Measurements from ENCODE around the gene OAT.
A peak's percentile ranks its signal among the peaks of the same experiment; 100 is the strongest.

Gene OAT

DNA sequence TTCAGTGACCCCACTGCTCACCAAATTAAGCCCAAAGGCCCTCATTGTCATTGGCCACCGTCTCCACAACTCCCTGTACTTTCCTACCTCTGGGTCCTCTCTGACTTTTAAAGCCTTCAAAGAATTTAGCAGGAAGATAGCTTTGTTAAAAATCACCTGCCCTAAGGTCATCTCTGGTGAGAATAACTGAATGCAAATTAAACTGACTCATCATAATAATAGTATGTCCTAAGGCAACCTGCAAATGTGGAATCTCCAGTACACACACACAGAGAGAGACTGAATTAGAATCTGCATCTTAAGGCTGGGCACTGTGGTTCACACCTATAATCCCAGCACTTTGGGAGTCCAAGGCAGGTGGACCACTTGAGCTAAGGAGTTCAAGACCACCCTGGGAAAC lies 24.1 kb downstream of the OAT start:
- DNase-seq, result no peak

DNA sequence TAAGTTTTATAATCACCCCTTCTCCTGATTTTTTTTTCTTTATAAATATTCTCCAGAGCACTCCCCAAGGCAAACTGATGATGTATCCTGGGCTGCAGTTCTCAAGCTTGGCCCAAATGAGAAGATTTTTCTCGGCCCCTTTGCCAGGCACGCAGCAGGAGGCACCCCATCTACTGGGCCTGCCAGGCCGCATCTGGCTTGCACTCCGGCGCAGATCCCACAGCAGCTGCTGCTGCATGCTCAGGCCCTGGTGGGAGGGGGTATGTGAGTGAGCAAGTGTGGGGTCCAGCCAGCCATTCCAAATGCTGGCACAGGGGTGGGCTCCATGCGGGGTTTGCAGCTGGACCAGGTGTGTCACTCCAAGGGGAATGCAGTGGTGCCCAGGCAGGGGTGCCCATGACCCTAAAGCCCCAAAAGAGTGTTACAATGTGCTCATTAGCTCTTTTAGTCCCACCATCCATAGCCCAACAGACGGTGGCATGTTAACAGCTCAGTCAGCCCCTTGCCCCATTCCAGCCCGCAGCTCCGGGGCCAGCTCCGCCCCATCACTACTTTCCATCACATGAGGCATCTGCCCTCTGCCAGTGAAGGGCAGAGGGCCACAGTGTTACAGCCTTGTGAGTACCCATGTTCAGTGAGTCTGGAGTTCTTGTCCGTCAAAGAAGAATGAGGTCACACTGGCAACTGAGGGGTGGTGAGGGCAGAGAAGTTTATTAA lies 25.9 kb downstream of the OAT start:
- DNase-seq, result no peak

DNA sequence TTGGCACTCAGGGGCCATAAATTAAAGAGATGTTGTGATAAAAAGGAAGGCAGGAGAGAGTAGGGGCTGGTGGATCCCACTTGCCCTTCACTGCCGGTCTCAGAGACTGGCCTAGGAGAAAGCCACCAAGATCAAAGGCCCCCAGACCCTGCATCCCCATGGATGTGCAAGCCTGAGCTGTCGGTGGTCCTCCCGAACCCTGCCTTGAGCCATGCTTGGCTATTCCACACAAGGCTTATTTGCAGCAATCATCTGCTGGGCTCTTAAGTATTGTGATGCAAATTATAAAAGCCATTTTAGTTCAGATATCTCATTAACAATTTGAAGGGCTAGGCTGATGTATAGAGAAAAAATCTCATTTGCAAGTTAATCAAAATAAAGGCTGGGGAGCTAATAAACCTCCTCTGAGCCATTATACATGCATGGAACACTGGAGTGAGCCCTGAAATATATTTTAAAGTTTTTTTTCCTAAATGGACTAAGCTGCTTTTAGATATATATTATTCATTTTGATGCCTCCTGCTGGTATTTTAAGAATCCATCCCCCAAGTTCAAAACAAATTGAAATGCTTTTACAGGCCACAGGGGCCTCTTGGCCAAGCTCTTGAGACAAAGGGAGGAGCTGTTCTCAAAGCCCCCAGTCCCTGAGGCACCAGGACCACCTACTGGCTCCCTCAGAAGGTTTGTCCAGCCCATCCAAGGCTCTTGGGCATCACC lies 28.1 kb downstream of the OAT start:
- no peak for DNase-seq

DNA sequence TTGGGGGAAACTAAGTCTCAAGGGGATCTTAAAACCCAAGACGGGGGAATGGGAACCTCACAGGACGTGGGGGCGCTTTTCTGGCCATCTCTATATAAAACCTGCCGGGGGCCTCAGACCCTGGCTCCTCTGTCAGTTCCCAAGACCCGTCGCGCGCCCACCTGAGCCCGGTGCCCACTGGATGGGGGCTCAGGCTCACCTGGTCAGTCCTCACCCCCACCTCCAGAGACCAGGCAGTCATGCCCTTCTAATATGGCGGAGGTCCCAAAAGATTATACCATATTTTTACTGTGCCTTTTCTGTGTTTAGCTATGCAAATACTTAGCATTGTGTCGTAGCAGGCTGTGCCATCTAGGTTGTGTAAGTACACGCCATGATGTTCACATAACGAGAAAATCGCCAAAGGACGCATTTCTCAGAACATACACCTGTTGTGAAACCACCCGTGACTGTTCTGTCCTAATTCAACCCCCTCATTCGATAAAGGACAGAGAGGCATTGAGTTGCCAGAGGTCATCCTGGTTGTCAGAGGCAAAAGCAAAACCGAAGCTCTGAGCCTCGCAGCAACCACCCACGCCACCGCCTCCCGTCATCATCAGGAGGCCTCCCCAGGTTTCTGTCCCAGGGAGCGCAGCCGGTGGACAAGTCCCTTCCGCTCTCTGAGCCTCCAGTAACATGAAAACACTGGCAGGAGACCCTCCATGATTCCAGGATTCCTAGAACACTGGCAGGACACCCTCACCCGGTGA lies 28.9 kb downstream of the OAT start:
- no peak for DNase-seq

DNA sequence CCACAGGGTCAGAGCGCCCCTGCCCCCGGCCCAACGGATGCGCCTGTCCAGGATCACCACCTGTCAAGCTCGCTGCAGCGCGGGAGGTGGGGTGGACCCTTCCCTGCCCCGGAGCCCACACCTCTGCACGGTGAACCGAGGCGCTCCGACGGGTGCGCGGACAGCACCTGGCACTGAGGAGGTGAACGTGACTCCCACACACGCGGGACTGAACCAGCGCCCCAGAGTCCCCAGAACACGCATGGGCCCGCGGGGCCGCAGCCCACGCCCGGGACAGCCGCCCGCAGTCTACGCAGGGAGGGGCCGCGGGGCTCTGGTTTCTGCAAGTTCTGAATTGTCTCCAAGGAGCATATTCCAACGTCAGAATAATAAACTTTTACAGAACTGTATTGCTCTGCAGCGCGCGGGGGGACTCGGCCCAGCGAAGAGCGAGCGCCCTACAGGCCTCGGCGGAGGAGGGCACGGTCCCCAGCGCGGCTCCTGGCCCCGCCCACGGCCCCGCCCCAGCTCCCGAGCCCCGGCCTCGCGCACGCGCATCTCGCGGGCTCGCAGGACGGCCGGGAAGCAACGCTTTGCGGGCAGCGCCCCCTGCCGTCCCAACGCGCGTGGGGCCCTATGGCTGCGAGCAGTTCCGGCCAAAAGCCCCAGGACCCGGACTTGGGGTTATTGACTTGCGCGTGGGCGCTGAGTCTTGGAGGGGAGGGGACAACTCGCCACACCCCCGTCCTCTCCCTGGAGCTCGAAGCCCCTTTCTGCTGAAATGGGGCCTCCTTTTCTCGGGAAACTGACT lies 29.7 kb downstream of the OAT start:
- DNase-seq, result peak; percentile 91

DNA sequence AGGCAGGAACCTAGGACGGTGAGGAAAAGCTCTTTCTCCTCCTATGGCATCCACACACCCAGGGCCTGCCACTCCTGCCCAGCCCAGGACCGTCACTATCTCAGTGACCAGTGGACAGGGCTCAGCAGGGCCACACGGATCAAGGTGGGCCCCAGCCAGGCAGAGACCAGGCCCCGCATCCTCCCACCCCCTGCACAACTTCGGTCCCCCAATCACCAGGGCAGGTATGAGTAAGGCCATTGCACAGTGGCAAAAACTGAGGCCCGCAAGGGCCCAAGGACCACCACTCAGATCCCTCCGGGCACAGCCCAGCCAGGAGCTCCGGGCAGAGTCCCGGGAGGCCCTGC lies 30.3 kb downstream of the OAT start:
- DNase-seq, result no peak

DNA sequence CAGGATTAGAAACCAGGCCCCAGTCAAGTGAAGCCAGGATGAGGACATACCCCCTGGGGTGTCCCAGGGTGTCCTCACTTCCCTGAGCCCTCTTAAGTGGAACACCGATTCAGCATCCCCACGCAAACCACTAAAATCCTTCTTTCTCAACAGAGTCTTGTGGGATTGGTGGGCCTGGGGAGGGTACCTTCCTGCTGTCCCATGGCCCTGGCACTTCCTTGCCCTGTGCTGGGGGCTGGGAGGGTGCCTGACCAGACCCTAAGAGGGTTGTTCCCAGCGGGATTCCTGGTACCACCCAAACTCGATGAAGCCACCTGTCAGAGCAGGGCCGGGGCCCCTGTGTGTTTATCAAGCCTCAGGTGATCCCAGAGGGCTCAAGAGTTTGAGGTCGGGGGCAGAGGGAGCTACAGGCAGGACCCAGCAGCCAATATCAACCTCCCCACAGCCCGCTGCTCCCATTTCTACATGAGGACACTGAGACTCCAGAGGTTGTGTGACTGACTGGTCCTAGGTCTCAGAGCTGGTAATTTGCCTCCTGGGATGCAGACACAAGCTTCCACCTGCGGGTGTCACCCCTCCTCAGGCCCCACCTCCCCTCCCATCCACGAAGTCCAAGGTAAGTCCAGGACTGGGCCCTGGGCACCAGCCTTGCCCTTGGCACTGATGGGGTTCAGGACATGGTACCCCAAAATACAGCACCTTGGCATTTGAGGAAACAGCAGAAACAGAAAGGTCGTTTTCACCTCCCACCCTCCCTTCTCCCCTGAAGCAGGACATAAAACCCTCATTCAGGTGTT lies 31.4 kb downstream of the OAT start:
- DNase-seq, result no peak

DNA sequence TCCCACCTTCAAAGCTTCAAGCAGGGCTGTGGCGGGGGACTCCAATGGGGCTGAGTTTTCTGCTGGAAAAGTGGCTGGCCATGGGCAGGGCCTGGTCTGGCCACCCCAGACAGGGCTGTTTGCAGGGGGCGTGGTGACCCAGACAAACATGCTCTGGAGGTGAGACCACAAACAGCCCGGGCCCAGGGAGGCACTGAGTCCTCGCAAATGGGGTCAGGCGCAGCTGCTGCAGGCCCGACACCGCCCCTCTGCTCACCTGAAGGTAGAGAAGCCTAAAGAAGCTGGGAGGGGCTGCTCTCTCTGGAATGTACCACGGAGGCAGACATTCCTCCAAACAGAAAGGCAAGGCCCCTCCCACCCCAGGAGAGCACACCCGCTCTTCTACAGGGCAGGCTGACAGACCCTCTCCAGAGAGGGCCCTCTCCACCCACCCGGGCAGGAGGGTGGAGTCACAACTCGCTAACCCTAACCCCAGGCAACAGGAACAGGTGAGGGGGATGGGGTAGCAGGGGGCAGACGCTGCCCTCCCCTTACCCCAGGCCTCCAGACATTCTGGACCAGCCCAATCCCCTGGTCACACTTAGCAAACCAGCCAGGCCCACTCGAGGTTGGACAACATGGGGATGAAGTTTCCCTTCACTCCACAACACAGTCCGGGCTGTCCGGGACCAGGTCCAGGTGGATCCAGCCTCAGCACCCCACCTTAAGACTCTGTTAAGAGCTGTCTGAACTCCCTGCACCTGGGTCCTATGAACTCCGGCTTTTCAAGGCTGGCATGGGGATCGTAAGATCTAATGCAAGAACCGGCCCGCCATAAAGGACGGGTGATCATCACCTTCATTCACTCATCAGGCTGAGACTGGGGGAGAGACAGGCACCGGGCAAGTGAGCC lies 32.3 kb downstream of the OAT start:
- no peak for DNase-seq

DNA sequence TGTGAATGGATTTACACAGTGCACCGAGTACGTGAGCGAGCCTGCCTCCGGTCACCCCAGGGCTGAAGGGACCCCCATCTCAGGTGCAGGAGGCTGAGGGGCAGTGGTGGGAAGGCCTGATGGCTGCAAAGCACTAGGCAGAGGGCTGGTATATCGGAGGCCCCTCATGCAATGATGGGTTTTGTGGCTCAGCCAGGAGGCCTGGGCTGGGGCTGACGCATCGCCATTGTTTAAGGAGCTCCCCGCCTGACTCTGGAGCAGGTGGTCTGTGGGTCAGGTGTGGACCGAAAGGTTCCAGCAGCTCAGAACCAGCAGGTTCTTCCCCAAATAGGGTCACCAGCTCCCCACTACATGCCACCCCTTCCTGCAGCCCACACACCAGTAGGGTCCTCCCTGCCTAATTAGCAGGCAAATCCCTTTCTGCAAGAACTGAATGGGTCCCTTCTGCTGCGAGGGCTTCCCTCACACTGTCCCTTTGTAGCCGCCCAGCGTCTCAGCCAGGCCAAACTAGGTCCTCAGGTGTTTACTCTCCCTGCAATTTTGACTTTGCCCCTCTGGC lies 33.0 kb downstream of the OAT start:
- DNase-seq, result no peak

DNA sequence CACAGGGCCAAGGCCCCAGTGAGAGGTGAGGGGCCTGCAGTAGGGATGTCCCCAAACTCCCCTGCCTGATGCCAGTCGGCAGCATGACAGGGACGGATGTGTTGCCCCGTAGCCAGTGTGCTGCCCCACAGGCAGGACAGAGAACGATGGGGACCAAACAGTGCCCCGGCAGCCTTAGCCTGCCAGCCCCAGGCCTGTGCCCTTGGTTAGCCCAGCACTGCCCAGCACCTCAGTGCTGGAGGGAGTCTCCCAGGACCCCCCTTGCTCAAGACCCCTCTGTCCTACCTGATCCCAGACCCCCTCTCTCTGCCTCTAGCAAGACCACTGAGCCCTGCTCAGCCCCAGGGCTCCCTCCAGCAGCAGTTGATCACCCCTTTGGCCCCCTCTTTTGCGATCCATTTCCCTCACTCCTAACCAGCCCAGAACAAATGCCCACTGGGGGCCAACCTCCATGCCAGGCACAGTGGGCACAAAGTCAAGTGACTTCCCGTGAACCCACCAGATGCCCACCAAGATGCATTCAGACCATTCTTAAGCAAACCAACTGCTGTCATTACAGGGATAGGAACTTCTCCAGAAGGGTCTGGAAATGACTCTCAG lies 34.0 kb downstream of the OAT start:
- no peak for DNase-seq

DNA sequence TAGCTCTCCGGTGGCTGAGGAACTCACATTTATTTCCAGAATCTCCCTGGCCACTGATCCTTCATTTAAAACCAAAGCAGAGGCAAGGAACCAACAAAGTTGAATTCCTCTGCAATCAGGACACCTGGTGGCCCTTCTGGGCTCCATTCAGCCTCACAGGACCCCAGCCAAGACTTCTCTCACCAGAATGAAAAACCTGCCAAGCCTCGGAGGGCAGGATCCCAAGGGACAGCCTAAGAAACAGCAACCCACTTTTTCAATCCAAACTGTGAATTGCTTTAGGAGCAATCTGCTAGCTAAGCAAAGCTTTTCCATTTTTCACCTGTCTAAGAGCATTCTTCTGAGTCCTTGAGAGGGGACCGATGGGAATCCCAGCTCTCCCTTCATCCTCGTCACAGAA lies 34.6 kb downstream of the OAT start:
- no peak for DNase-seq

DNA sequence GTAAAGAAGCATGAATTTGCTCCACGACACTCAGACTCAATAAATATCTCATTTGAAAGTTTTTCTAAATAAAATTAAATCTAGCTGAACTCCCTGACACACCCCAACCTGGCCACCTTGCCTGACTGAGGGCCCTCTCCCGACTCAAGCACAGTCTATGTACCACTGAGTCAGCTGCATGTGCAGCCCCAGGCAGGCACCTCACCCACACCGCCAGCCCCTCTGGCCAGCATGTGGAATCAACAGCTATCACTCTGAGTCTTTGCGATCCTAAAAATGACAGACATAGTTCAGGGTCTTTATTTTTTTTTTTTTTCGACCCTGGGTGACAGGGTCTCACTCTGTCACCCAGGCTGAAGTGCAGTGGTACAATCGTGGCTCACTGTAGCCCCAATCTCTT lies 35.2 kb downstream of the OAT start:
- no peak for DNase-seq

DNA sequence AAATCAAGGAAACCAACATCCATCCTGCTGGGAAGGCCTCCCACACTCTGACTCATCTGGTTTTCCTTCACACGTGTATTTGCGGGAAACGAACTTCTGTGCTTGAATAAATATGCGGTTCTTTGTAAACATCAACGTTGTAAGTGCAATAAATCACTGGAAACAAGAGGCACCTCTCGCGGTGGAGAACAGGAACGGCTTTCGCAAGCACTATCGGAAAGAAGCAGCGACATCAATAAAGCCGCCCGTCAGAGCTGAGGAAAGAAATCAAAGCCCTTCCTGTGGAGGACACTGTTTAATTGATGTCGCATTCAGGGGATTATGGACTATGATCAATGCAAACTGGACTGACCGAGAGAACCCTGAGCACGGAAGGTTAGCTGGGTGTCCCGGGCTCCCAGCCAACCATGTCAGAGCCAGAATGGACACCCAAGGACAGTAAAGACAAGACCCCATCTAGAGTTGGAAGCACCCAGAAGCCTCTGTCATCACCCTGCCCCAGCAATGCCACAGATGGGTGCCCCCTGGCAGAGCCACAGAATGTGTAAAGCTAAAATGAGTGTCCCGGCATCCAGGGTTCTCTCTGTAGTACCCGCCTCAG lies 37.6 kb downstream of the OAT start:
- no peak for DNase-seq

DNA sequence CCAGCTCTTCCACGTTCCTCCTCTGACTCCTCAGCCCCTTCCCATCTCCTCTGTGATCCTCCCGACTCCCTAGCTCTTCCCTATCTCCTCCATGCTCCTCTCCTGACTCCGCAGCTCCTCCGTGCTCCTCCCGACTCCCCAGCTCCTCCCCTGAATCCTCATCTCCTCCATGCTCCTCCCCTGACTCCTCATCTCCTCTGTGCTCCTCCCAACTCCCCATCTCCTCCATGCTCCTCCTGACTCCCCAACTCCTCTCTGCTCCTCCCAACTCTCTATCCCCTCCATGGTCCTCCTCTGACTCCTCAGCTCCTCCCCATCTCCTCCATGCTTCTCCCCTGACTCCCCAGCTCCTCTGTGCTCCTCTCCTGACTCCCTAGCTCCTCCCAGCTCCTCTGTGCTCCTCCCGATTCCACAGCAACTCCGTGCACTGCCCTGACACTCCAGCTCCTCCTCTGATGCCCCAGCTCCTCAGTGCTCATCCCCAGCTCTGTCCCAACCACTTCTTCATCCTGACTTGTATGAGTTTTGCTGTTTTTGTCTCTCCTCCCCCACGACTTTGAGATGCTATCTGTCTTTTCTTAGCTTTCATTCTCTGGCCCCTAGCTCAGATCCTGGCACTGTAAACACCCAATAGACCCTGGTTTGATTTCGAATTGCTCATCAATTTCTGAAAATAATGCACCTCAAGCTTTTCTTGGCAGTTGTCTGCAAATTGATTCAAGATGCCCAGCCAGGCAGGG lies 38.3 kb downstream of the OAT start:
- no peak for DNase-seq

DNA sequence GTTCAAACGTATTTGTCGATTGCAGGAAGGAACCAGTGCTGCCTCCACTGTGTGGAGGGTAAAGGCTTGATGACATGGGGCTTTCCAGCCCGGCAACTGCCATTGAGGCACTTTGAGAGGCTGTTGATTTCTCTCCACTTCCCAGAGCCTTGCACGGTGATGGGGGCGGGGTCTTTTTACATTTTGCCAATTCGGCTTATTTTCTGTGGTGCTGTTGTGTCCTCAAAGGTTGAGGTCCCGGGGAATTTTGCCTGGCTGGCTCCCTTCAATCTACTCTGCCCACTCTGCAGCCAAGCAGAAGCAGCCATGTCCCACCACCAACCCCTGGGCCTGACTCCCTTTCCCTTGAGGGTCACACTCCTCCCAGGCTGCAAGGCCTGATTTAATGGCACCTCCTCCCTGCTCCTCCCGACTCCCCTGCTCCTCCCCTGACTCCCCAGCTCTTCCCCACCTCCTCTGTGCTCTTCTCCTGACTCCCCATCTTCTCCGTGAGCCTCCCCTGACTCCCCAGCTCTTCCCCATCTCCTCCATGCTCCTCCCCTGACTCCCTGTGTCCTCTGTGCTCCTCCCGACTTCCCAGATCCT lies 39.0 kb downstream of the OAT start:
- DNase-seq, result no peak

DNA sequence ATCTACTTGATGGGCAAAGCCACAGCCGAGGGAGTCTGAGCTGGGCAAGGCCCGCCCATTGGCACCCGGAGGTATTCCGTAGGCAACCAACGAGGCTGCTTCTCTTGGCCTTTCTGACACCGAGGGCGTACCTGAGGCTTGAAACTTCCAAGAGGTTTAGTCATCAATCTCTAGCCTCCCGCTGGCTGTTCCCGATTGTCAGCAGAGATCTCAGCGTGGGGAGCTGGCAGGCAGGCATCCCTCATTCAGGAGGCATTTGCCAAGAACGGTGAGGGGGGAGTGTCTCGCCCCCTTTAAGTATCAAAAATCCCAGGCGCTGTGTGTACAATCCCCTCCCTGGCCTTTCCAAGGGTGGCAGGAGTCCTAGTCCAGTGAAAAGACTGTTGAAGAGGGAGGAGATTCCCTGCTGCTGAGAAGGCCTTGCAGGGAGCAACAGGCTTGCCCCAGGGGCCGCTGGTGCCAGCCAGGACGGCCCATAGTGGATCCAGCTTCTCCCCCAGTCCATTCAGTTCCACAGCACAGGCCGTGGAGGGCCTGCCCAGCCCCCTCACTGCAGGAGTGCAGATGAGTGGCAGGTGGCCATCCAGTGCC lies 39.7 kb downstream of the OAT start:
- no peak for DNase-seq

DNA sequence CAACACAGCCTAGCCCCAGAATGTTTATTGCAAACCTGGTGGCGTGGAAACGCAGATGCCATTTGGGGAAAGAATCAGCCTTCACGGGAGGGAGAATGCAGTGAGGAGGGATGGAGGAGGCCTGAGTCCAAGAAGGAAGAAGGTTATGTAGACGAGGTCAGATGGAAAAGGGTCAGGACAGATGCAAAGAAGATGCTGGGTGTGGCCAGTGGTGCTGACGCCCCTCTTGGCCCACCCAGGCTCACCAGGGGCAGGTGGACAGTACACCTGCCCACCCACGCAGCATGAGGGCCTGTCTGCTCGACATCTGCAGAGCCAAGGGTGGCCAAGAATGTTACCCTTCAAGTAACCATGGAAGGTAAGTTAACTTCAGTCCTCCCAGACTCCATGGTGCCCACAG lies 40.5 kb downstream of the OAT start:
- no peak for DNase-seq

DNA sequence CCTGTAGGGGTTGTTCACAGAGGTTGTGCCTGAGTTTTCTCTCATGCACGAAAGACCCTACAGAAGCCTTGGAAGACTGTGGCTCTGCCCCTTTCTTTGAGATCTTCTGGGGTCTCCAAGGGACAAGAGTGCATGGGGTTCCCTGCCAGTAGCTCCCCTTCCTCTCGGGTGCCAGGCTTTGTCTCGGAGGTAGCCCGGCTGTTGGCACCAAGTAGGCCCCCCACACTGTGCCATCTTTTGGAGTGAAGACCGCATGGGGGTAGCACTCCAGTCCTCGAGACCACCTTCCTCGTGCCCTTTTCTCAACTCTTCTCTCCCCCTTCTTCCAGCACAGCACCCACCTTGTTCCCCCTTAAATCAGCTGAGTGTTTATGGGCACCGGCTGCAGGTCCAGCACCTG lies 41.6 kb downstream of the OAT start:
- DNase-seq, result no peak

DNA sequence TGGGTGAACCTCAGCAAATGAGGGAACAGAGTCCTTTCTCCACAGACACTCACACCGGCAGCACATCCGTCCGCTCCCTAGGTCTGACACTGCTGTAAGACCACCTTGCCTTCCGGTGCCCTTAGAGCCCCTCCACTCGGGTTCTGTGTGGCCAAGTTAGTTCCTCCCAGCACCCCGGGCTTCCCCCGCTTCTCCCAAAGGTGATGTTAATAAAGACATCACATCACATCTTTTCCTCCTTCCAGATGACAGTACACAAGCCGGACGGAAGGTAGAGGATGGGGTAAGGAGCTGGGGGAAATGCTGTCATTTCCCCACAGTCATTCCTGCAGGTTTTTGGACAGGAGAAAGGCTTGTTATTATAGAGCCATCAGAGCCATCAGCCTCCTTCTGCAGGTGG lies 42.3 kb downstream of the OAT start:
- DNase-seq, result no peak

All from activated effector memory CD4-positive, alpha-beta T cell treated with Interleukin-2 at 50 U/mL for 16 hours (primary cell).